ENCODE measurements around the gene SCFD2.
"Not testable (repeated sequence)": the region's sequence is repeated elsewhere in the genome, so short reads cannot be mapped to it uniquely, and the experiment has no call there.

SCFD2 gene

DNA sequence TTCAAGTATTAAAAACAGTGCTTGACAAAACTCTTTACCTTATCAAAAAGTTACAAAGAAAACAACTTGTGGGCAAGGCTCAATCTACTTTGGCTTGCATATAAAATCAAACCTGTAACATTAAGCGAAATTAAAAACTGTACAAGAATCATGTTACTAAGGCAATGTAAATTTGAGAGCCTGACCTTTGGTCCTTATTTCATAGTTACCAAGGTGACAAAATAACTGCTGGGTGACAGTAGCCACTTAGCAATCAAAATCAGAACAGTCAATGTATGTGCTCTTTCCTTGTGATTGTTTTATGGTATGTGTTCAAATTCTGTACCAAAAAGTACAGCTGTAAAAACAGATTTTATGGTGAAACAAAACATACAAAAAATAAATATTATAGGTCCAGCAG is 299.7 kb downstream of the SCFD2 start:
- in situ Hi-C loops (cut with MboI; ENCODE audit: low sequenced_read_pairs), result no loop called here

DNA sequence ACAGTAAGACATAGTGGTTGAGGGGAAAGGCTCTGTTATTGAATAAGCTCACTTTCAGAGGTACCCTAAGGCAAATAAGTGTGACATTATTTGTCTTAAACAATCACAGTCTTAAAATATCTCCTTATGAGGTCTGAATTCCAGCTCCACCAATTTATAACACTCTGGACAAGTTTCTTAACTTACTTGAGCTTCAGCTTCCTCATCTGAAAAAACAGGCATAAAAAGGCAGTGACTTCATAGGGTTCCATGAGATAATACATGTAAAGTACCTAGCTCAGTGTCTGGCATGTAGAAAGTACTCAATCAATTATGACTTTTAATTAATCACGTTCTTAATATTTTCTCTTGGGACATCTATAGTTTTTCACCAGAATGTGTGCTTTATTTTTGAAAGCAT is 301.3 kb downstream of the SCFD2 start:
- in situ Hi-C loops (cut with MboI; ENCODE audit: low sequenced_read_pairs), result no loop called here

DNA sequence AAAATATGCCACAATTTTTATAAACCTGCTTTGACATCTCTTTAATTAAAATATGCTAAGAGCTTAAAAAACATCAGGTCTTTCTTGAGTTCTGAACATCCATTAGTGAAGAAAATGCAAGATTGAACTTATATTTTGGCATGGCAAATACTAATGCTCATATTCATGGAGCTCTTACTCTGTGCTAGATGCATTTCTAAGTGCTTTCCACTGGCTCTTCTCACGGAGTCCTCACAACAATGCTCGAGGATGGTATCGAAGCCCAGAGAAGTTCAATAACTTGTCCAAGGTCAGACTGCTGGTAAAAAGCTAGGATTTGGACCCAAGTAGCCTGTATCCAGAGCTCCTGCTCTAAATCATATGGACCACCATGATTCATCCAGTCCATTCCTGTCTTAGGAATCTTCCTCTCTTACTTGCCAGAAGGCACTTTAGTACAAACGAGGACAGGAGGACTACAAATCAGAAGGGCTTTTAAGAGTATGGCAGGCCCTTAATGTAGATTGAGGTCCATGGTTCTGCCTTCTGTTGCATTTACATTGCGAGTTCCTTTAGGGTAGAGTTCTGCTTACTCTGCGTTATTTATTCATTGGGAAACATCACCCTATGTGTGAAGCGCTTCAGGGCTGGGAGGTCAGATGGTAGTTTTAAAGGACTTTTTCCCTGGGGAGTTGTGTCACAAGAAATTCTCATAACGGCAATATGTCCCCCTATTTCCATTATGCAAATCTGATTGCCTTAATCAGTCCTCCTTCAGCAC is 304.6 kb downstream of the SCFD2 start:
- in situ Hi-C loops (cut with MboI; ENCODE audit: low sequenced_read_pairs), result no loop called here

DNA sequence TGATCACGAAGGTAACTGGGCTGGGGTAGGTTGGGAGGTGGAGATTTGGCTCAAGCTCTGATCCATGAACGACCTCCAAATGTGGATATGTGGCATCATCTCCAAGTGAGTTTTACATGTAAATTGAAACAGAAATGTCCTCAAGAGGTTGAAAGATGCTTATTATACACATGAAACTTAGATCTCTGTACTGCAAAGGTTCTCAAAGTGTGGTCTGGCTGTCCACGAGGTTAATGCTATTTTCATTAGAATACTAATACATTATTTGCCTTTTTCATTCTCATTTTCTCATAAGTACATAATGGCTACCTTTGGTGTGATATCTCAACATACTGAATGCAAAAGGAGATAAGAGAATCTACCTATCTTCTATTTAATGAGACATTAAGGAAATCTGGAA is 305.6 kb downstream of the SCFD2 start:
- in situ Hi-C loops (cut with MboI; ENCODE audit: low sequenced_read_pairs), result no loop called here

DNA sequence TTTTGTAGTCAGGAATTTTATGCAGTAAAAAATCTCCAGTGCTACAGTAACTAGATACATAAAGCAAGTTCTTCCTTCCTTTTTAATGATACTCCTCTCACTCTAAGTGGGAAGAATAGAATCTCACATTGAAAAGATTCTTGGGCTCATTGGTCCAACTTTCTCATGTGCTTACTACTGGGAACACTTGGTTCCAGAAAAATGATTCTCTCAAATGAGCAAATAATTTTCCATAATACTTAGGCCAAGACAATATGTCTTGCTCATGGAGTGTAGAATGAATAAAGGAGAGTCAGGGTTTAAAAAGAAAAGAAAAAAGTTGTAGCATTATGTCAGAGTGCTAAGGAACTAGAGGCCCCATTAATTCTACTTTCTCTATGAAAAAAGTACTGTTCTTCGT is 306.0 kb downstream of the SCFD2 start:
- in situ Hi-C loops (cut with MboI; ENCODE audit: low sequenced_read_pairs), result no loop called here

DNA sequence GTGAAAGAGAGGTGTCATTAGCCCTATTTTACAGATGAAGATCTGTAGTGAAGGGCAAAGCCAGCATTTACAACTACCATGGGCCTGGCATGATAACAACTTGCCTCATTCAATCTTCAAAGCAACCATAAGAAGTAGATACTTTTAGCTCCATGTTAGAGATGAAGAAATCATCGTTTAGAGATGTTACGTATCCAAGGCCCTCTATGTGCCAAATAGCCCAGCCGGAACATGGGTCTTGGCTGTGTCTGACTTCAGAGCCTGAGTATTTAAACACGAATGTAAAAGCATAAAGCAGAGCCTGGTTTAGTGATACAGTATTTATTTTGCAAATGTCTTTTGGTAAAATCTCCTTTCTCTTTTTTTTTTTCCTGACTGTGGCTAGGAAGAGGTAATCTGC is 306.6 kb downstream of the SCFD2 start:
- in situ Hi-C loops (cut with MboI; ENCODE audit: low sequenced_read_pairs), result no loop called here

DNA sequence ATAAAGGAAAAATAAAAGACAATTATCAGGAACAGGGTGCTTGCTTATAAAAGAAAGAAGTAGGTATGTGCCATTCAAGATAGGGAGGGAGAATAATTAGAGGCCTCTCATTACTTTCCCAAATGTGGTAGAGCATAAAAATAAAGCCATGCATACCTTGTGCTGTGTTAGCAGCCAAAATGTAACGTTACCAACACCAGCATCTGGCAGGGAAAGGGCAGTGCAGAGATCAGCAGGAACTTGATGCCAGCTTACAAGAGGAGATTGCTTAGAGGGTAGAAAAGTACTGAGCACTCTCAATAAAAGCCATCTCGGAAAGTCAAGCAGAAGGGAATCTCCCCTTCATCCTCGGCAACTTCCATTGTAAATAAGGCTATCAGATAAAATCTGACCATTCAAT is 308.2 kb downstream of the SCFD2 start:
- in situ Hi-C loops (cut with MboI; ENCODE audit: low sequenced_read_pairs), result no loop called here

DNA sequence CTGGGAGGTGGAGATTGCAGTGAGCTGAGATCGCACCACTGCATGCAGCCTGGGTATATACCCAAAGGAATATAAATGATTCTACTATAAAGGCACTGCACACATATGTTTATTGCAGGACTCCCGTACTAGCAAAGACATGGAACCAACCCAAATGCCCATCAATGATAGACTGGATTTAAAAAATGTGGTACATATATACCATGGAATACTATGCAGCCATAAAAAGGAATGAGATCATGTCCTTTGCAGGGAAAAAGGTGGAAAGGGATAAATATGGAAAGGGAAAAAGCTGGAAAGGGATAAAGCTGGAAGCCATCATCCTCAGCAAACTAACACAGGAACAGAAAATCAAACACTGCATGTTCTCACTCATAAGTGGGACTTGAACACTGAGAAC is 308.8 kb downstream of the SCFD2 start:
- in situ Hi-C loops (cut with MboI; ENCODE audit: low sequenced_read_pairs), result not testable (repeated sequence)

DNA sequence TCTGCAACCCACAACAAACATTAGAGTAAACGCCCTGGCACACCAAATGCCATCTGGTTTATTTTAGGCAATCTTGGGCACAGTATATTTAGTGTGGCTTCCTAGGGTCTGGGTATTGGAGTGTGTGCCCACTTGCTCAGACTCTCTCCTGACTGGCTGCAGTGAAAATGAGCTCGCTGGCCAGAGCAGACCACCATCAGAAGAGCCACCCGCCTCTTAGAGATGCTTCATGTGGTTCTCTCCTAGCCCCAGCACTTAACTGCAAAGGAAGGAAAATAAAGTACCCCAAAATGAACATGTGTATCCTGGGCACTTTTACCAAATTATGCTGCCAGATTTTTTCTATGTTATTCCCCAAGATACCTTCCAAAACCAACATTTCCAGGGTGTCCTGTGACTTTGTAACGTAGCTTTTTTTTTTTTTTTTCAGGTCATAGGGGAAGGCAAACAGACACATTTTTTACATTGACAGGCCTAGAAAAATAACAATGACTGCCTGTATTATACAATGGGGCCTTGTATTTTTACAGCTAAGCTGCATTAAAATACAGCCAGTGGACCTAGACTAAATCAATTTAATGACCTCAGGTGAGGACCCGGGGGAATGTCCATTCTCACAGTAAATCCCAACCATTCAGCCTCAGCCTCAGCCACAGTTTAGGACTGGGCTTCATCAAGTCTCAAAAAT is 310.0 kb downstream of the SCFD2 start:
- in situ Hi-C loops (cut with MboI; ENCODE audit: low sequenced_read_pairs), result no loop called here

DNA sequence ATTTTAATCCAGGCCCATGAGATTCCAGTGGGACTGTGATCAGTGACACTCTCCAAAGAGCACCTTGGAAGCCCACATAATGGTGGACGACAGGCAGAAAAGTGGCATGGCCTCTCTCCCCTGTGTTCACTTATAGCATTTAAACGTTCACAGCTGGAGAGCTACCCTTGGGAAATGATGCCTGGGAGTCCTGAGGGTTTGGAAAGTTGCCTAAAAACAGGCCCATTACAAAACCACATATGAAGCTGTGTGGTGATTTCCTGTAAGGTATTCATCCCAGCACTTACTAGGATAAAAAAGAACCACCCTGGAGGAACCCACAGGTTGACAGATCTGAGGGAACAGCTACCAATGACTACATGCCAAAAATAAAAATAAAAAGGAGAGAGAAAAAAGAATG is 310.6 kb downstream of the SCFD2 start:
- in situ Hi-C loops (cut with MboI; ENCODE audit: low sequenced_read_pairs), result no loop called here

DNA sequence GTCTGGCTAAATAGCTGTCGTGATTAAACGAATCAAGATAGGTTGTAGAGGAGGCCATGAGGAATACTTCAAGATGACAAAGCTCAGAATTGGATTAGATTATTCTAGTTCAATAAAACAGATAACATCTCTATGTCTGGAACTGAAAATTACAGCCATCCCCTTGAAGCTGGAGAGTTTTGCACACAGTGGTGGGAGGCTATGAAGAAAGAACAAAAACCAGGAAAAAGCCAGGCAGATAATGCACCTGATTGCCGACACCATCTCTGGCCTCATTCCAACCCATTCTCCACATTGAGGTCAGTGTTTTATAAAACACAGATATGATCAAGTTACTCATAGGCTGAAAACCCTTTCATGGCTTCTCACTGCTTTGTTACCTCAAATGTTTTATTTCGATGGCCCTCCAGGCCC is 315.5 kb downstream of the SCFD2 start:
- in situ Hi-C loops (cut with MboI; ENCODE audit: low sequenced_read_pairs), result no loop called here

DNA sequence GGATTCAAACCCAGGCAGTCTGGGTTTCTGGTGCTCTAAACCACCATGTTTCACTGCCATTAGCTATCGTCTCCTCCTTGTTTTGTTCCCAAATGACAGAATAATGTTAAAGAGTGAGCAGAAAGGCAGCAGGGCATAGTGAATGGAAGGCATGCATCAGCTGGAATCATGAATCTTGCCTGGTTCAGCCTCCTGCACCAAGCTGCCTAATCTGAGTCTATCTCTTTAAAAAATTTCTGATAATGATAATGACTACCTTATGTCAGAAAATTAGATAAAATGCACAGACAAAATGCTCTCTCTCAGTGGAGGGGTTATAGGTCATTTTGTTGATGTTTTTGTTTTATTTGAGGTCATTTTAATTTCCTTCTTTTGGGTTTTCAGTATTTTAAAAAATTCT is 316.3 kb downstream of the SCFD2 start:
- in situ Hi-C loops (cut with MboI; ENCODE audit: low sequenced_read_pairs), result no loop called here

DNA sequence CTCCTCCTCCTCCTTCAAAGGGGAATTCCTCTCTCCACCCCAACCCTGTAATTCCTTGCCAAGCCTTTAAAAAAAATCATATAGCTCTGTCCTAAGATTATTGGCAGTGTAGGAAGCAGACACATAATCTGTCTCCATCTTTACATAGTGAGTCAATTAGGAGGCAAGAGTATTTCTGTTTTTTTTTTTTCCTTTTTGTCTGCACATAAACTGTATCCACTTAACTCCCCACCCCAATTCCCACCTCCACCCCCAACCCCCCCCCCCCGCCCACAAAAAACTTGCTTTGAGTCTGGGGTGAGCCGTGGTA is 321.3 kb downstream of the SCFD2 start:
- in situ Hi-C loops (cut with MboI; ENCODE audit: low sequenced_read_pairs), result no loop called here

DNA sequence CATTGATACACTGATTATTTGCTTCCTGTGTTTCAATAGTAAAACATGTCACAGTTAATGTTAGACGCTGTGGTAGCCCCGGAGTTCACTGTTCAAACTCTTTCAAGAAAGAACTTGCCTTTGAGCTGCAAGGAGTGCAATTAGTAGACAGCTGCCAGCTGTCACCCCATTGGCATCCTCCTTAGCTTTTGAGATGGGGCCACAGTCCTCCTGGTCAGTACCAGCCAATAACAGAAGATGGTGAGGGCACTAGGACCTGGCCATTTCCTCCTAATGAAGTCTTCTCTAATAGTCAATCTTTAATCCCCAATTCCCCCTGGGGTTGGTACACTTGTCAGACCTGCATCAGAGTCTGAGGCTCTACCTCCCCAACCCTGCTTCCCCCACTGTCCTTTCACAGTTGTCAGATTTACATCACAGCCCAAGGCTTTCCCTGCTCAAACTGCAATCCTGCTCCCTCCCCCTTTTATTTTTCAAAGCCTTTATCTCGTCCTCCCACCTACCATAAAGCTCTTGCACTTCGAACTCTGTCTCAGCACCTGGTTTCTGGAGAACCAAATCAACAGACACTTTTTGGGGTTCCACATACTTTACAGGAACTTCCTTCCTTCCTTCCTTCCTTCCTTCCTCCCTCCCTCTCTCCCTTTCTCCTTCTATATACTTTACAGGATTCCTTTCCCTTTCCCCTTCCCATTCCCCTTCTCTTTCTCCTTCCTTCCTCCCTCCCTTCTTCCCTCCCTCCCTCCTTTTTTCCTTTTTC is 321.8 kb downstream of the SCFD2 start:
- in situ Hi-C loops (cut with MboI; ENCODE audit: low sequenced_read_pairs), result no loop called here

DNA sequence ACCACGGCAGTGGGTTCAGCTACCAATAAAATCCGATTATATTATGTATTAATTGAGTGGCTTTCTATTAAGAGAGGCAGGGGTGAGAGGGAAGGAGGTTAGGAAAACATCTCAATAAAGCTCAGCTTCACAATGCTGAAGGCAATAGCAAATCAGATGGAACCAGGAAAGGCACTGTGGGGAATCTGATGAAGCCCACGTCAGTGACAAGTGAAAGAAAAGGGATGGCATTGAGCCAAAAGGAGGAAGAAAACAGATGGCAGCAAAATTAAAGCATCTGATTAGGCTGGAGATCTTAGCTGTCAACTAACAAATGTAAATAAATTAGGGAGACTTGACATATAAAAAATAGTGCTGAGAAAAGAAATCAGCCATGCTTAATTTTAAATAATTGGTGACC is 322.8 kb downstream of the SCFD2 start:
- in situ Hi-C loops (cut with MboI; ENCODE audit: low sequenced_read_pairs), result no loop called here

DNA sequence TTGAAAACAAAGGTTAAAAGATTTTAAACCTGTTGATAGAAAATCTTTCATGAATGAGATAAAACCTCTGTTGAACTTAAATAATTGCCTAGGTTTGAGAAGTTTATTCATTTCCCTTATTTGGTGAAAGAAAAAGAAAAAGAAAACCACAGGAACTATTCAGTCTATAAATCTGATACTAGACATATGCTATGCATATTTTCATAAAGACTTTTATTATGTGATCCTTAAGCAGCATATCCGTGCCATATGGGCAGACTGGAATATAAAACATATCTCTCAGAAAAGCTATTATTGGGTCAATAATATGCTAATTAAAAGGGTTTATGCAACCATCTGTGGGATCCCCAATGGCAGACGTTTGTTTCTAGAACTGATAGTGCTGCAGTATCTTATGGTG is 325.0 kb downstream of the SCFD2 start:
- in situ Hi-C loops (cut with MboI; ENCODE audit: low sequenced_read_pairs), result no loop called here

DNA sequence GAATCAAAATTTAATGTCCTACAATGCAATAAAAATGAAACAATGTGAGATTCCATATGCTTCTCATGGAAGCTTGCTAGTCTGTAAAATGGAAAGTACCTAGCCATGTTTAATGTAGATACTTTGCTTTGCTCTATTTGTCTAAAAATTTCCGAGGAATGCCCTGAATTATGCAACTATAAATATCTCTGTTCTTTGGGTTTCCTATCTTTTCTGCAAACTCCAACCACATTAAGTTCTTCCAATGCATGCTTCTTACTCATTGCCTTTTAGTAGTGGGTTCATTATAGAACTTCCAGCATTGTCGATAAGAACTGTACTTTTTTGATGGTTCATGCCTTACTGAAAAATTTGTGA is 325.4 kb downstream of the SCFD2 start:
- in situ Hi-C loops (cut with MboI; ENCODE audit: low sequenced_read_pairs), result no loop called here

DNA sequence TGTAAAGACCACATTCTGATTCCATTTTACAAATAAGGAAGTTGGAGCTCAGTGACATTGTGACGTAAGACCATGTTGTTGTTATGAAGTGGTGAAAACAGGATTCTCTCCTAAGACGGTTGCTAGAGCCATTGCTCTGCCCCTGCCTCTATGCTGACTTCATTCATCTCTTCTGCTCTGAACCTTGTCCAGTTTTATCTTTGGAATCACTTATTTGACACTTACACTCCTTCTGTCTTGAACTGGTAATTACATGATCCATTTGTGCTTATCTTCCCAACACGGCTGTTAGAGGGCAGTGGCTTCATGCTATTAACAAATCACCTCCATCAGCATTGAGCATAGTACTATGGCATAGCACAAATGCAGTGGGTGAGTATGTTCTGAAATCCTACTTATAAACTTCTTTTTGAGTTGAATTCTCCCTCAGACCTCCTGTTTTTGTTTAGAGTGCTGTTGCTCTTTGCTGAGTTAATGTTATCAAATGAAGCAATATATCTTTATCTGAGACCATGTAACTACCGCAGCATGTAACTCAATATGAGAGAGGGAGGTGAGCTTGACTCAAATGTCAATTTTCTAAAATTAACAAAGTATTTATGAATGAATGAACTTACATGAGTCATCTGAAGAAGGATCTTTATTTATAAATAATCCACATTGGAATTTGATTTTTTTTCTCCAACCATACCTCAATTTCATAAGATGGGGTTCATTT is 326.0 kb downstream of the SCFD2 start:
- in situ Hi-C loops (cut with MboI; ENCODE audit: low sequenced_read_pairs), result no loop called here

DNA sequence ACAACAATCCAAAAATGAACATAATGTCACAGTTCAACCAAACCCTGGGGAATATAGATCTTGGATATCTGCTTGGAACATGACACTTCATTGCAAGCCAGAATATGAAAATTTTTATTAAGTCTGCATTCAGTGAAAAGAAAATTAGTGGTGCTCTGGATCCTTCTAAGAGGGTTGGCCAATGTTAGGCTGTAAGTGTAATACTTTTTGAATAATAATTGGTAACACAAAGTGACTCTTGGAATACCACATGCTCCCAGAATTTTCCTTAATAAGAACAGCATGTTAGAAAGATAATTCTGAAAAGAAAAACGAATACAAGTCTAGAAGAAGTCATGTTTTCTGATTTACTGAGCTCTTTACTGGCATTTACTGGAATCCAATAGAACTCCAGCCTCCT is 328.0 kb downstream of the SCFD2 start:
- in situ Hi-C loops (cut with MboI; ENCODE audit: low sequenced_read_pairs), result no loop called here

DNA sequence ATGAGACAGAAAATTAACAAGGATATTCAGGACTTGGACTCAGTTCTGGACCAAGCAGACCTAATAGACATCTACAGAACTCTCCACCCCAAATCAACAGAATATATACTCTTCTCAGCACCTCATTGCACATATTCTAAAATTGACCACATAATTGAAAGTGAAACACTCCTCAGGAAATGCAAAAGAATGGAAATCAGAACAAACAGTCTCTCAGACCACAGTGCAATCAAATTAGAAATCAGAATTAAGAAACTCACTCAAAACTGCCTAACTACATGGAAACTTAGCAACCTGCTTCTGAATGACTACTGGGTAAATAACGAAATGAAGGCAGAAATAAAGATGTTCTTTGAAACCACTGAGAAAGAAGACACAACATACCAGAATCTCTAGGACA is 333.0 kb downstream of the SCFD2 start:
- in situ Hi-C loops (cut with MboI; ENCODE audit: low sequenced_read_pairs), result not testable (repeated sequence)

DNA sequence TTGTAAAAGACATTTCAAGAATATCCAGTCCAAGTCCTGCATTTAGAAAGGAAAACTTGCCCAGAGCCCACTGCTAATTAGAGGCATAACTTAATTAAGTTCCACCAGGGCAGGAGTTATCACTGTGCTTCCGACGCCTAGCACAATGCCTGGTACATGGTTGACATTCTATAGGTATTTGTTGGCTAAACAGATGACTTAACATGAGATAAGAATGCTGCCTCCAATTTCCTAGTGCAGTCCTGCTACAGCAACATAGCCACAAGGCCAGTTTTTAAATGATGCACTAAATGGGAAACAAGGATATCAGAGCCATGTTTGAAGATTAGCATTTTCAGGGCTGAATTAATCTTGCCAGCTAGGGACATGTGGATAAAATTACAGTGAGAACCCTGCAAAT is 339.6 kb downstream of the SCFD2 start:
- in situ Hi-C loops (cut with MboI; ENCODE audit: low sequenced_read_pairs), result no loop called here
